ENCODE data around the gene KIAA1328. TPM values are rescaled to one million over a fixed set of nuclear protein-coding genes. Genes with fewer than 3 reads are reported as not detected.

Gene KIAA1328
- total RNA-seq, 1 donor from 2014 or later, result 8.4 TPM

DNA sequence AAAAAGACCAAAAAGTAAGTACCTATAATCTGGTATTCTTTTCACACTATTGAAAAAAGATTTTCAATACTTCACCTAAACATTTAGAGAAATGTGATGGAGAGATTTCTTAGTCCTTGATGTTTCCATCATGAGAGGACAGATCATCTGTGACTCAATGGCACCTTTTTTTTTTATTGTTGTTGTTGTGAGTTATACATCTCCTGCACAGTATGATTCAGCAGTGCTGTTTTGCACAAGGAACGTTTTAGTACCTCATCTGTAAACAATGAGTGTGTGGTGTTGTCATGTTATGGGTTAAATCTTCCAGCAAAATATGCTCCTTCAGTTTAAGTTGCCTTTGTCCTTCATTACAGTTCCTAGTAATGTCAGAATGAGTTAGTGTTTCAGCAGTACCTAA lies 2.2 kb downstream of the KIAA1328 start:
- intact Hi-C loops (cut with DNase I), result no loop called here
- DNase-seq (ENCODE audit: low spot score in 2 of 2), result no peak
- peaks cover 0 to 15% of the 10 kb centered on the region in 2 donors for H3K4me1 ChIP-seq
- H3K36me3 ChIP-seq, result no peaks in the 10 kb centered on the region
- TF ChIP-seq, protein P1, sequence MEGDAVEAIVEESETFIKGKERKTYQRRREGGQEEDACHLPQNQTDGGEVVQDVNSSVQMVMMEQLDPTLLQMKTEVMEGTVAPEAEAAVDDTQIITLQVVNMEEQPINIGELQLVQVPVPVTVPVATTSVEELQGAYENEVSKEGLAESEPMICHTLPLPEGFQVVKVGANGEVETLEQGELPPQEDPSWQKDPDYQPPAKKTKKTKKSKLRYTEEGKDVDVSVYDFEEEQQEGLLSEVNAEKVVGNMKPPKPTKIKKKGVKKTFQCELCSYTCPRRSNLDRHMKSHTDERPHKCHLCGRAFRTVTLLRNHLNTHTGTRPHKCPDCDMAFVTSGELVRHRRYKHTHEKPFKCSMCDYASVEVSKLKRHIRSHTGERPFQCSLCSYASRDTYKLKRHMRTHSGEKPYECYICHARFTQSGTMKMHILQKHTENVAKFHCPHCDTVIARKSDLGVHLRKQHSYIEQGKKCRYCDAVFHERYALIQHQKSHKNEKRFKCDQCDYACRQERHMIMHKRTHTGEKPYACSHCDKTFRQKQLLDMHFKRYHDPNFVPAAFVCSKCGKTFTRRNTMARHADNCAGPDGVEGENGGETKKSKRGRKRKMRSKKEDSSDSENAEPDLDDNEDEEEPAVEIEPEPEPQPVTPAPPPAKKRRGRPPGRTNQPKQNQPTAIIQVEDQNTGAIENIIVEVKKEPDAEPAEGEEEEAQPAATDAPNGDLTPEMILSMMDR (IDR thresholded peaks at IDR 0.05), result no peak
- no peaks in the 10 kb centered on the region for H3K27me3 ChIP-seq
- H3K9me3 ChIP-seq, result no peaks in the 10 kb centered on the region
- H3K27ac ChIP-seq, result no peak overlapping the region
- H3K4me3 ChIP-seq, result no peak overlapping the region

DNA sequence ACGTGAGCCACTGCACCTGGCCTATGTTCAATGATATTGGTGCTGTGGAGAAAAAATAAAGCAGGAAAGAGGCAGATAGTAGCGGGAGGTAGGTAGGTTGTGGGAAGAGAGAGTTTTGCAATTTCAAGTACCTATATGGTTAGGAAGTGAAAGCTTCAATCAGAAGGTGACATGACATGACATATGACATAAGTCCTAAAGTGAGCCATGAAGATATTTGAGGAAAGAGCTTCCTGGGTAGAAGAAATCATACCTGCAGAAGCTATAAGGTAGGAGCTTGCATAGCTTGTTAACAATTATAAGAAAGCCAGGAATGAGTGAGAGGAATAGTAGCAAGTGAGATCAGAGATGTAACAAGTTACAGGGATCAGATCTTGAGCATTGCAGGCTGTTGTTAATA lies 4.2 kb downstream of the KIAA1328 start:
- Histone ChIP-seq H3K36me3 (no peaks in the 10 kb centered on the region), H3K27me3 (no peaks in the 10 kb centered on the region), H3K4me3 (no peak overlapping the region), H3K27ac (no peak overlapping the region), H3K9me3 (no peaks in the 10 kb centered on the region), H3K4me1 (peaks cover 0 to 12% of the 10 kb centered on the region in 2 donors)
- TF ChIP-seq, protein P1 (IDR thresholded peaks at IDR 0.05), result no peak
- intact Hi-C loops (cut with DNase I), result no loop called here
- no peak for DNase-seq (ENCODE audit: low spot score in 2 of 2)

DNA sequence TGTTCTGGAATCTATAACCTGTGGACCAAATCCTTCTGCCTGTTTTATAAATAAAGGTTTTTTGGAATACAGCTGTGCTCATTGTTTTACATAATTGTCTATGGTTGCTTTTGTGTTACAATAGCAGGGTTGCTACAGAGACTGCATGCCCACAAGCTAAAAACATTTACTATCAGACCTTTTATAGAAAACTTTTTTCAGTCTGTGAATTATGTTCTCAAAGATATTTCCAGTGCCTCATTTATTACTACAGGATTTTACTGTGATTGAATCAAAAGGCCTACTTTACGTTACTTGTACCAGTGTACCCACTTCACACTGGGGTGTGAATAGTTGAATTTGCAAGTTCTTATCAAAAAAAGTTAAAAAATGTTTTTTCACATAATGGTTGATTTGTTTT lies 7.0 kb downstream of the KIAA1328 start:
- no peak overlapping the region for H3K27ac ChIP-seq
- peaks cover 0 to 6% of the 10 kb centered on the region in 2 donors for H3K4me1 ChIP-seq
- no peaks in the 10 kb centered on the region for H3K27me3 ChIP-seq
- H3K4me3 ChIP-seq, result no peak overlapping the region
- no peak for DNase-seq (ENCODE audit: low spot score in 2 of 2)
- intact Hi-C loops (cut with DNase I), result no loop called here
- TF ChIP-seq, protein P1 (IDR thresholded peaks at IDR 0.05), result no peak
- no peaks in the 10 kb centered on the region for H3K9me3 ChIP-seq
- H3K36me3 ChIP-seq, result peaks cover 3 to 5% of the 10 kb centered on the region in 2 donors

DNA sequence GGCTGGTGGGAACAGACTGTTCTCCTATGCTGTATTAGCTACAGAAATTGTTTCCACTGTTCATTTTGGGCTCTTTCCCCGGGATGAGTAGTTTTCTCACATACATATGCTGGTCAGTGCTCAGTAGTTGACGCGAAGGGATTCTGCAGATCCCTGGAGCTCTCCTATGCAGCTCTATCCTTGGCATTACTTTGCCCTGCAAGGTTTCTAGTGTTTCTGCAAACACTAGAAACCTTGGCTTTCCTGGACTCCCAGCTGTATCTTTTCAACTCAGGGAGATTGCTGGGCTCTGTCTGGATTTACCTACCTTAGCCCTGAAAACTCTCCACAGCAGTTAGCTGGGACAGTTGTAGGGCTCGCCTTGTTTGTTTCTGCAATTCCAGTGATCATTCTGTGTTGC lies 10.9 kb downstream of the KIAA1328 start:
- Histone ChIP-seq H3K27ac (no peak overlapping the region), H3K4me1 (no peaks in the 10 kb centered on the region), H3K36me3 (peaks cover 4 to 8% of the 10 kb centered on the region in 2 donors), H3K27me3 (no peaks in the 10 kb centered on the region), H3K9me3 (no peaks in the 10 kb centered on the region), H3K4me3 (no peak overlapping the region)
- TF ChIP-seq, protein P1 (IDR thresholded peaks at IDR 0.05), result no peak
- DNase-seq (ENCODE audit: low spot score in 2 of 2), result no peak
- intact Hi-C loops (cut with DNase I), result no loop called here

DNA sequence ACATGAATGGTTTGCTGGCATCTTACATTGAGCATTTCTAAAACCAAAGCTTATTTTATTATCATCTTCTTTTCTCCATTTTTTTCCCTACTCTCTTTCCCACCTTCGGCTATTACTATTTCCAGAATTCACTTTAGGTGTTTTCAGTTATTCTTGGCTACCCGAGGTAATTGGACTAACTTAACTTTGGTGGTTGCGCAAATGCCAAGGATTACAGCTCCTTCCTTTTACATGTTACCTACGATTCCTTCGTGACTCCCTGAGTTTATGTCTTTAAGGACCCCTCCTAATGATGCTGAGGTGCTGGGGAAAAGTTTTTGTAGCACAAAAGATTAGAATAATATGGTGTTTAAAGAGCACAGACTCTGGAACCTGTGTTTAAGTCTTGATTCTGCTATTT lies 14.3 kb downstream of the KIAA1328 start:
- no peak overlapping the region for H3K27ac ChIP-seq
- intact Hi-C loops (cut with DNase I), result no loop called here
- no peaks in the 10 kb centered on the region for H3K27me3 ChIP-seq
- no peak for DNase-seq (ENCODE audit: low spot score in 2 of 2)
- peaks cover 4 to 13% of the 10 kb centered on the region in 2 donors for H3K36me3 ChIP-seq
- no peak overlapping the region for H3K4me3 ChIP-seq
- no peaks in the 10 kb centered on the region for H3K4me1 ChIP-seq
- no peaks in the 10 kb centered on the region for H3K9me3 ChIP-seq
- TF ChIP-seq, protein P1 (IDR thresholded peaks at IDR 0.05), result no peak

DNA sequence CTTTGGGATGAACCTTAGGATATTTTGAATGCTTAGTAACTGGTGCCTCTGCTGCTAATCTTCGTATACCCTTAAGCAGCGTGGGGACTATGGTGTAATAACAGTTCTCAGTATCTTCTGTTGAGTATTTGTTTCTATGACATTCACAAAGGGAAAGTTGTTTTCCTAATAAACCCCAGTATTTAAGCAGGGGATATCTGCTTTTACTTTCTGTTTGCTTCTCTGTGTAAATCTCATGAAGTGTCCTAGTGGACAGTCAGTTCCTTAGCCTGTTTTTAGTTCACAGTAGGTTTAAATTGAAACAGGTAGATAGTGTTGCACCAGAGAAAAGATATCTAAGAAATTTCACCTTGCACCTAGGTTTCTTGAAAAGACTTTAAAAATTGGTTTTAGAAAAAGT lies 14.9 kb downstream of the KIAA1328 start:
- no peaks in the 10 kb centered on the region for H3K27me3 ChIP-seq
- intact Hi-C loops (cut with DNase I), result no loop called here
- DNase-seq (ENCODE audit: low spot score in 2 of 2), result no peak
- no peak overlapping the region for H3K4me3 ChIP-seq
- H3K36me3 ChIP-seq, result peaks cover 4 to 13% of the 10 kb centered on the region in 2 donors
- no peak overlapping the region for H3K27ac ChIP-seq
- TF ChIP-seq, protein P1 (IDR thresholded peaks at IDR 0.05), result no peak
- no peaks in the 10 kb centered on the region for H3K9me3 ChIP-seq
- H3K4me1 ChIP-seq, result no peaks in the 10 kb centered on the region

Measured in ascending aorta (tissue), 2 donors.